ENCODE data around the gene EHHADH.

DNA sequence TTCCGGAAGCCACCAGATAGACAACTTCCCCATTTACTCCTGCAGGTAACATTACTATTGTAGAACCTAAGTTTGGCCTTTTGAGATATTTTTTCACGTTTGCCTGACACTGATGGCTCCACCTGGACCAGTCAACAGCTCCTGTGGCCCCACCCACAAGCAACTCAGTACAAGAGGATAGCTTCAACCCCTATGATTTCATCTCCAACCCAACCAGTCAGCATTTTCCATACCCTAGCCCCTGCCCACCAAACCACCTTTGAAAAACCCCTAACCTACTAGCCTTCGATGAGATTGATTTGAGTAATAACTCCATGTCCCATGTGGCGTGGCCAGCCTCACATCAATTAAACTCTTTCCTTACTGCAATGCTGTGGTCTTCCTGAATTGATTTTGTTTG lies 950 bp upstream of the EHHADH start:
- no peak for TF ChIP-seq ZBTB7A (tag by site-specific recombination; IDR thresholded peaks at IDR 0.05; ENCODE audit: low read depth)
- no peak for TF ChIP-seq TCF7L2 (IDR thresholded peaks at IDR 0.05; ENCODE audit: borderline replicate concordance, low read depth, low read length)
- TF ChIP-seq PRDM1 (tag by site-specific recombination; IDR thresholded peaks at IDR 0.05) = no peak
- TF ChIP-seq CTCF (tag by site-specific recombination; IDR thresholded peaks at IDR 0.05) = no peak
- no peak for TF ChIP-seq ZBTB10 (tag by site-specific recombination; IDR thresholded peaks at IDR 0.05)
- TF ChIP-seq ZNF660 (tag by site-specific recombination; IDR thresholded peaks at IDR 0.05) = no peak
